GM10248 (cell line): Measurements from ENCODE around the gene MAP2.

Experiments
- CTCF ChIA-PET: fragments of 300-600 bp; sonication (Branson Sonifier 250); formaldehyde crosslinking; extraction: SDS; loops from one replicate; lab custom pipeline; 2021; ENCODE audit warnings: antibody characterized with exemption; lab: Yijun Ruan, JAX
- POLR2A ChIA-PET: fragments of 350-650 bp; sonication (Branson Sonifier 250); formaldehyde crosslinking; extraction: SDS; loops from one replicate; lab custom pipeline; 2020; ENCODE audit warnings: antibody characterized with exemption; lab: Yijun Ruan, JAX
- DNase-seq: peaks from one replicate; pipeline ENCODE4 v3.0.0; 2012; ENCODE audit errors: extremely low spot score
- TF ChIP-seq, protein P1 (sequence below): IDR thresholded peaks from 2 replicates; pipeline ENCODE4 v1.5.1; 2012; ENCODE audit warnings: mild to moderate bottlenecking, low read depth; ENCODE audit errors: extremely low read depth, missing control alignments, control extremely low read depth

The MAP2 gene

GRCh38 chr2:209458008-209458979 lies 34.4 kb downstream of the MAP2 start:
- CTCF ChIA-PET: interaction anchor here (1.1 kb wide), 1 partner anchor 23 kb away, joined by 3 read pairs; no protein-coding TSS in a partner anchor
- DNase-seq: no peak
- TF ChIP-seq, protein P1, sequence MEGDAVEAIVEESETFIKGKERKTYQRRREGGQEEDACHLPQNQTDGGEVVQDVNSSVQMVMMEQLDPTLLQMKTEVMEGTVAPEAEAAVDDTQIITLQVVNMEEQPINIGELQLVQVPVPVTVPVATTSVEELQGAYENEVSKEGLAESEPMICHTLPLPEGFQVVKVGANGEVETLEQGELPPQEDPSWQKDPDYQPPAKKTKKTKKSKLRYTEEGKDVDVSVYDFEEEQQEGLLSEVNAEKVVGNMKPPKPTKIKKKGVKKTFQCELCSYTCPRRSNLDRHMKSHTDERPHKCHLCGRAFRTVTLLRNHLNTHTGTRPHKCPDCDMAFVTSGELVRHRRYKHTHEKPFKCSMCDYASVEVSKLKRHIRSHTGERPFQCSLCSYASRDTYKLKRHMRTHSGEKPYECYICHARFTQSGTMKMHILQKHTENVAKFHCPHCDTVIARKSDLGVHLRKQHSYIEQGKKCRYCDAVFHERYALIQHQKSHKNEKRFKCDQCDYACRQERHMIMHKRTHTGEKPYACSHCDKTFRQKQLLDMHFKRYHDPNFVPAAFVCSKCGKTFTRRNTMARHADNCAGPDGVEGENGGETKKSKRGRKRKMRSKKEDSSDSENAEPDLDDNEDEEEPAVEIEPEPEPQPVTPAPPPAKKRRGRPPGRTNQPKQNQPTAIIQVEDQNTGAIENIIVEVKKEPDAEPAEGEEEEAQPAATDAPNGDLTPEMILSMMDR: no peak
- POLR2A ChIA-PET: no interaction called here

- ChIA-PET POLR2A (no interaction called here), CTCF (interaction anchor here (1.1 kb wide), 1 partner anchor 22 kb away, joined by 3 read pairs; no protein-coding TSS in a partner anchor)
- no peak for DNase-seq
- TF ChIP-seq, protein P1: no peak
Measured at GRCh38 chr2:209459359-209459758, 35.5 kb downstream of the MAP2 start.

- CTCF ChIA-PET: no interaction called here
- POLR2A ChIA-PET: no interaction called here
- DNase-seq: no peak
- TF ChIP-seq, protein P1: no peak
Measured at GRCh38 chr2:209460151-209460761, 36.4 kb downstream of the MAP2 start.

GRCh38 chr2:209463226-209463625 lies 39.4 kb downstream of the MAP2 start:
- ChIA-PET POLR2A (no interaction called here), CTCF (no interaction called here)
- no peak for DNase-seq
- TF ChIP-seq, protein P1: no peak

DNA sequence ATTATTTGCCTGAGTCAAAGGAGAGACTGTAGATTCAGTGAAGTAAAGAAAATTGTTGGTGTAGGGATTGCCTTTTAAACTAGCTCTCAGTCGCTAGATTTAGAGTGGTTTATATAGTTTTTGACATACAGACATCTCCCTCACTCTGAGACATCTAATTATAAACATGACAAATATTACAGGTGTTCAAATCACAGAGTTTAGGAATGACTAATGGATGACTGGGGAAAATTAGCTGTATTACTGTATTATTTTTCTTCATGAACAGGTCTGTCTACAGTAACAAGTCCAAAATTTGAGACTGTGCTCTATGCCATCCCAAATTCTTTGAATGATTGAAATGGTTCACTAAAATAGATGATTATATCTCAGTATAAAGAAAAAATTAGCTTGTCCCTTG lies 40.0 kb downstream of the MAP2 start:
- CTCF ChIA-PET: no interaction called here
- DNase-seq: no peak
- TF ChIP-seq, protein P1: no peak
- POLR2A ChIA-PET: no interaction called here

- ChIA-PET CTCF (no interaction called here), POLR2A (no interaction called here)
- TF ChIP-seq, protein P1: no peak
- no peak for DNase-seq
Measured at GRCh38 chr2:209468846-209469245, 45.0 kb downstream of the MAP2 start.
